GM12874 (cell line): ENCODE data around the gene APLN.
A peak's percentile ranks its signal among the peaks of the same experiment; 100 is the strongest.

Experiments used
- CTCF ChIP-seq: IDR thresholded peaks from 2 replicates; pipeline ENCODE4 v1.5.1; 2011; ENCODE audit warnings: low read depth, mild to moderate bottlenecking, control low read depth, low read length, moderate library complexity; ENCODE audit not compliant: insufficient read depth

Gene APLN

GRCh38 chrX:129608496-129608895, 46.3 kb downstream of the APLN start:
- no peak for TF ChIP-seq CTCF

- peak; percentile 52 for TF ChIP-seq CTCF
These were observed 47.8 kb downstream of the APLN start for GRCh38 chrX:129606918-129607317.

- peak; percentile 38; the same call in 1 of the 2 replicates for TF ChIP-seq CTCF
These were observed 53.8 kb downstream of the APLN start for GRCh38 chrX:129600981-129601424.

- TF ChIP-seq CTCF = no peak
These were observed 54.8 kb downstream of the APLN start for GRCh38 chrX:129599996-129600395.

GRCh38 chrX:129599499-129599898, 55.3 kb downstream of the APLN start:
- TF ChIP-seq CTCF = no peak

GRCh38 chrX:129597905-129598304, 56.9 kb downstream of the APLN start:
- no peak for TF ChIP-seq CTCF

- TF ChIP-seq CTCF = no peak
These were observed 58.7 kb downstream of the APLN start for GRCh38 chrX:129596077-129596476.
